T47D (cell line): Measurements from ENCODE around the gene PTPRT.

Experiments
- DNase-seq, 2 experiments: peaks; one replicate each; pipeline versions ENCODE4 v3.0.0 to v3.0.0-alpha.2; 2011 to 2012; ENCODE audit warnings: low read depth in 1 of 2, low spot score in 1 of 2
- JUND ChIP-seq: IDR thresholded peaks from 2 replicates; pipeline ENCODE4 v1.6.1; 2012; ENCODE audit warnings: low read depth
- in situ Hi-C: cut with HindIII; loops from 2 replicates; pipeline ENCODE4 v1.10.0; 2016; ENCODE audit warnings: low sequenced_read_pairs, low pct_unique_long_range_greater_than_20kb

The PTPRT gene

GRCh38 chr20:42099101-42099500, 1090.6 kb downstream of the PTPRT start:
- no peak for DNase-seq
- in situ Hi-C loops: no loop called here
- no peak for TF ChIP-seq JUND

- DNase-seq: no peak
- in situ Hi-C loops: no loop called here
- no peak for TF ChIP-seq JUND
These were observed 1091.3 kb downstream of the PTPRT start for GRCh38 chr20:42098418-42098817.

- in situ Hi-C loops: no loop called here
These were observed 1092.0 kb downstream of the PTPRT start for GRCh38 chr20:42097741-42098140.

GRCh38 chr20:42095221-42095620, 1094.5 kb downstream of the PTPRT start:
- TF ChIP-seq JUND: no peak
- in situ Hi-C loops: no loop called here
- no peak for DNase-seq

More at GRCh38 chr20:42097741-42098140, 1092.0 kb downstream of the PTPRT start:
- DNase-seq: no peak
- no peak for TF ChIP-seq JUND

GRCh38 chr20:42093542-42094440, 1095.9 kb downstream of the PTPRT start:
- no peak for DNase-seq
- in situ Hi-C loops: no loop called here
- no peak for TF ChIP-seq JUND

GRCh38 chr20:42093041-42093440, 1096.7 kb downstream of the PTPRT start:
- DNase-seq: no peak
- in situ Hi-C loops: no loop called here
- no peak for TF ChIP-seq JUND

GRCh38 chr20:42085366-42085765, 1104.3 kb downstream of the PTPRT start:
- TF ChIP-seq JUND: no peak
- in situ Hi-C loops: no loop called here
- no peak for DNase-seq

- in situ Hi-C loops: no loop called here
These were observed 1106.4 kb downstream of the PTPRT start for GRCh38 chr20:42083280-42083679.

GRCh38 chr20:42082611-42083010, 1107.1 kb downstream of the PTPRT start:
- DNase-seq: no peak
- in situ Hi-C loops: no loop called here
- no peak for TF ChIP-seq JUND

More at GRCh38 chr20:42083280-42083679, 1106.4 kb downstream of the PTPRT start:
- TF ChIP-seq JUND: no peak
- no peak for DNase-seq

GRCh38 chr20:42080956-42081355, 1108.8 kb downstream of the PTPRT start:
- in situ Hi-C loops: no loop called here
- TF ChIP-seq JUND: no peak
- DNase-seq: no peak

GRCh38 chr20:42074944-42075343, 1114.8 kb downstream of the PTPRT start:
- in situ Hi-C loops: no loop called here
- TF ChIP-seq JUND: no peak
- peak in 1 of 2 experiments; percentile 38 for DNase-seq

GRCh38 chr20:42067596-42067995, 1122.1 kb downstream of the PTPRT start:
- TF ChIP-seq JUND: no peak
- in situ Hi-C loops: no loop called here
- no peak for DNase-seq

- no peak for DNase-seq
- no peak for TF ChIP-seq JUND
- in situ Hi-C loops: no loop called here
These were observed 1122.5 kb downstream of the PTPRT start for GRCh38 chr20:42067174-42067573.
